ENCODE data around the gene SLC22A7.

- TF ChIP-seq CTCF (IDR thresholded peaks at IDR 0.05; ENCODE audit: low read depth, low read length) (no peak), EZH2phosphoT487 (IDR thresholded peaks at IDR 0.05; ENCODE audit: low read depth) (no peak)
These were observed 15.2 kb upstream of the SLC22A7 start for GRCh38 chr6:43282636-43283513.

Measured in OCI-LY3 (cell line).